ENCODE results near the gene CABP1.

DNA sequence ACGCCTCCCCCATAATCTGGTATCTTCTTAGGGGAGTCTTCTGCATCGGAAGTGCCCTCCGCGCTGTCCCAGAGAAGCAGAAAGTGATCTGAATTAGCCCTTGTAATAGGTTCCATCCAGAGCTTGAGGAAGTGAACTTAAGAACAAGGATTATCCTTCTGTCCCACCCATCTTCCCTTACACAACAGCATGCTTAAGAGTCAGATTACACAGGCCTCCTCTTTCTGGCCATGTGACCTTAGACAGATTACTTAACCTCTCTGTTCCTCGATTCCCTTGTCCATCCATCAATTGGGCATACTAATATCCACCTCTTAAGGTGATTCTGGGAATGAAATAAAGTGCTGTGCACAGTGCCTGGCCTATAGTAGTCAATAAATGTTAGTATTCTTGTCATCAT, 11.4 kb downstream of the CABP1 start:
- TF ChIP-seq, protein P1, sequence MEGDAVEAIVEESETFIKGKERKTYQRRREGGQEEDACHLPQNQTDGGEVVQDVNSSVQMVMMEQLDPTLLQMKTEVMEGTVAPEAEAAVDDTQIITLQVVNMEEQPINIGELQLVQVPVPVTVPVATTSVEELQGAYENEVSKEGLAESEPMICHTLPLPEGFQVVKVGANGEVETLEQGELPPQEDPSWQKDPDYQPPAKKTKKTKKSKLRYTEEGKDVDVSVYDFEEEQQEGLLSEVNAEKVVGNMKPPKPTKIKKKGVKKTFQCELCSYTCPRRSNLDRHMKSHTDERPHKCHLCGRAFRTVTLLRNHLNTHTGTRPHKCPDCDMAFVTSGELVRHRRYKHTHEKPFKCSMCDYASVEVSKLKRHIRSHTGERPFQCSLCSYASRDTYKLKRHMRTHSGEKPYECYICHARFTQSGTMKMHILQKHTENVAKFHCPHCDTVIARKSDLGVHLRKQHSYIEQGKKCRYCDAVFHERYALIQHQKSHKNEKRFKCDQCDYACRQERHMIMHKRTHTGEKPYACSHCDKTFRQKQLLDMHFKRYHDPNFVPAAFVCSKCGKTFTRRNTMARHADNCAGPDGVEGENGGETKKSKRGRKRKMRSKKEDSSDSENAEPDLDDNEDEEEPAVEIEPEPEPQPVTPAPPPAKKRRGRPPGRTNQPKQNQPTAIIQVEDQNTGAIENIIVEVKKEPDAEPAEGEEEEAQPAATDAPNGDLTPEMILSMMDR (IDR thresholded peaks at IDR 0.05): no peak
- TF ChIP-seq EP300 (IDR thresholded peaks at IDR 0.05) (no peak), POLR2AphosphoS5 (IDR thresholded peaks at IDR 0.05) (no peak)
